Measurements from ENCODE around the gene SH3TC1.

SH3TC1 gene

DNA sequence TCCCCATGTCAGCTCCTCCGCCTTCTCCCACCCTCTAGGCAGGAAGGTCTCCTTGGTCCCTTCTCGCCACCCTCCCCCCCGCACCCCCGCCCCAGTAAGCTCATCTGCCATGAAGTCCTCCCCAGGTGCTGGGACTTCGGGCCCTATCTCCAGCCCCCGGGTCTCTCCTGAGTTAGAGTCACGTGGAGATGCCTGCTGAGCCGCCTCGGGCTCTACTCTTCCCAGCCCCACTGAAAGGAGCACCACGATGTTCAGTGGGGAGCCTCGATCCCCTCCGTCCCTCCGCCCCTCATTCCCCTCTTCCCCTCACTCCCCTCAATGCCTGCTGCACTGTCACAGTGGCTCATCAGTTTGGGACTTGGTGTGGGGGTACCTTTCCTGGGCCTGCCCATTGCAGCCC lies 74.4 kb downstream of the SH3TC1 start:
- Histone ChIP-seq H3K9me3 (ENCODE audit: control insufficient read depth, insufficient read depth, low read length) (no peaks in the 10 kb centered on the region), H3K79me2 (ENCODE audit: control insufficient read depth, low read length) (no peaks in the 10 kb centered on the region), H3F3A (ENCODE audit: control insufficient read depth, insufficient read depth) (no peaks in the 10 kb centered on the region), H3K9me2 (replicated peaks; ENCODE audit: control insufficient read depth, low read length) (no peaks in the 10 kb centered on the region), H3K27me3 (ENCODE audit: control insufficient read depth, low read length) (no peaks in the 10 kb centered on the region), H3K36me3 (ENCODE audit: control insufficient read depth, low read length) (no peaks in the 10 kb centered on the region), H4K20me1 (ENCODE audit: control insufficient read depth, insufficient read depth, low read depth, low read length) (no peaks in the 10 kb centered on the region), H3K4me3 (ENCODE audit: low read length) (no peak overlapping the region), H3K27ac (ENCODE audit: low read depth, low read length) (no peak overlapping the region), H3K4me2 (ENCODE audit: low read length) (no peak overlapping the region), H3K4me1 (ENCODE audit: control insufficient read depth, low read length) (no peaks in the 10 kb centered on the region)
- TF ChIP-seq, protein P1, sequence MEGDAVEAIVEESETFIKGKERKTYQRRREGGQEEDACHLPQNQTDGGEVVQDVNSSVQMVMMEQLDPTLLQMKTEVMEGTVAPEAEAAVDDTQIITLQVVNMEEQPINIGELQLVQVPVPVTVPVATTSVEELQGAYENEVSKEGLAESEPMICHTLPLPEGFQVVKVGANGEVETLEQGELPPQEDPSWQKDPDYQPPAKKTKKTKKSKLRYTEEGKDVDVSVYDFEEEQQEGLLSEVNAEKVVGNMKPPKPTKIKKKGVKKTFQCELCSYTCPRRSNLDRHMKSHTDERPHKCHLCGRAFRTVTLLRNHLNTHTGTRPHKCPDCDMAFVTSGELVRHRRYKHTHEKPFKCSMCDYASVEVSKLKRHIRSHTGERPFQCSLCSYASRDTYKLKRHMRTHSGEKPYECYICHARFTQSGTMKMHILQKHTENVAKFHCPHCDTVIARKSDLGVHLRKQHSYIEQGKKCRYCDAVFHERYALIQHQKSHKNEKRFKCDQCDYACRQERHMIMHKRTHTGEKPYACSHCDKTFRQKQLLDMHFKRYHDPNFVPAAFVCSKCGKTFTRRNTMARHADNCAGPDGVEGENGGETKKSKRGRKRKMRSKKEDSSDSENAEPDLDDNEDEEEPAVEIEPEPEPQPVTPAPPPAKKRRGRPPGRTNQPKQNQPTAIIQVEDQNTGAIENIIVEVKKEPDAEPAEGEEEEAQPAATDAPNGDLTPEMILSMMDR (IDR thresholded peaks at IDR 0.05; ENCODE audit: low read depth, low read length, poor library complexity, severe bottlenecking) = no peak
- TF ChIP-seq EZH2phosphoT487 (IDR thresholded peaks at IDR 0.05; ENCODE audit: borderline replicate concordance, low read length) = no peak

DNA sequence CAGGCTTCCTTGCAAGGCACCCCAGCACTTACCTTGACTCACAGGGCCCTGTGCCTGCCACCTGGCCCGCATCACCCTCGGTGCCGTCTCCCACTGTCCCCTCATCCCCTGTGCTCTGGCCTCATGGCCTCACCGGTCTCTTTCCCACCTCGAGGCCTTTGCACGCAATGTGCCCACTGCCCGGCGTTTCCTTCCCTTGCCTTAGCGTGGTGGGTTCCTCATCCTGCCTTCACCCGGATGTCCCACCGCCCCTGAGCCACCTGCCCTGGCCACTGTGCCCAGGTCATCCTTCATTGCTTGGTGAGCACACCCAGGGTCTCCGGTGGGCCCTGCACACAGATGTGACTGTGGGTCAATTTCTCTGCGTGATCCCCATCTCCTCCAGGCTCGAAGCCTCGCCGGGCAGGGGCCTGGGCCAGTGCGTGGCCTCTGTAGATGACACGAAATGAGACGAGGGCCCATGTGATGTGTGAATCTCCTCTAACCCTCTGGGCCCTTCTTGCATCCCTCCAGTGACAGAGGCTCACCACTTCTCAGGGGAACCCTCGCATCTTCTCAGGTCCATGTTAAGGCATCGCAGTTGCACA lies 75.1 kb downstream of the SH3TC1 start:
- Histone ChIP-seq H3K79me2 (ENCODE audit: control insufficient read depth, low read length) (no peaks in the 10 kb centered on the region), H3K4me1 (ENCODE audit: control insufficient read depth, low read length) (no peaks in the 10 kb centered on the region), H3K36me3 (ENCODE audit: control insufficient read depth, low read length) (no peaks in the 10 kb centered on the region), H3K27me3 (ENCODE audit: control insufficient read depth, low read length) (no peaks in the 10 kb centered on the region), H3K9me2 (replicated peaks; ENCODE audit: control insufficient read depth, low read length) (no peaks in the 10 kb centered on the region), H3K4me2 (ENCODE audit: low read length) (no peak overlapping the region), H3K9me3 (ENCODE audit: control insufficient read depth, insufficient read depth, low read length) (no peaks in the 10 kb centered on the region), H3F3A (ENCODE audit: control insufficient read depth, insufficient read depth) (no peaks in the 10 kb centered on the region), H4K20me1 (ENCODE audit: control insufficient read depth, insufficient read depth, low read depth, low read length) (no peaks in the 10 kb centered on the region), H3K4me3 (ENCODE audit: low read length) (no peak overlapping the region), H3K27ac (ENCODE audit: low read depth, low read length) (no peak overlapping the region)
- TF ChIP-seq, protein P1 (IDR thresholded peaks at IDR 0.05; ENCODE audit: low read depth, low read length, poor library complexity, severe bottlenecking) = no peak
- TF ChIP-seq EZH2phosphoT487 (IDR thresholded peaks at IDR 0.05; ENCODE audit: borderline replicate concordance, low read length) = no peak

DNA sequence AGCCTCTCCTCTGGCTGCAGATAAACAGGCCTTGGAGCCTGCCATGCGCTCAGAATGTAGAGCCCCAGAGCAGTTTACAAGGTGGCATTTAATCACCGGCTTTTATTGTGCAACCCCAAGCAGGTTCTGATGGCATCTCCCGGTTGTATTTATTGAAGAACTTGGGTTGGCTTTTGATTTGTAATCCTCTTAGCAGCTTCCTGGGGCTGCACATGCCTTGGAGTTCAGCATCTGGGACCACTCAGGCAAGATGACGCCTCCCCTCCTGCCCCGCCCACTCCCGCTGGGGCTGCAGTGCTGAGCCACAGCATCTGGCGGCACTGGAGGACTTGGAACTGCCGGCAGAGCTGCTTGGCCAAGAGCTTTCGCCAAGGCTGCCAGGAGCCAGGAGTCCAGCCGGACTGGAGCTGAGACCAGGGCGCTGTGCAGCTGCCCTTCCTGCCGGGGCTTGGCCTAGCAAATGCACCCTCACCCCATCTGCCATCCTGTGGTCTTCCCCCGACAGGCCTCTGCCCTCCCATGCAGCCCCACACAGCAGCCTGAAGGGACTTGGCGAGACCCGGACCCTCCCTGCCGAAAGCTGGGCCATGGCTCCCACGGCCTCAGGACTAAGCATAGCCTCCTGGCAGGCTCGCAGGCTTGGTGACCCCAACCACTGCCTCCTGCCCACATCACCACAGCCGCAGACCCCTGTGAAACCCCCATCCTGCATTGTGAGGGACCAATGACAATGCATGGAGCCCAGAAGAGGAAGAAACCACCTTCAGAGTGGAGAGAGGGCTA lies 75.9 kb downstream of the SH3TC1 start:
- Histone ChIP-seq H3K4me2 (ENCODE audit: low read length) (no peak overlapping the region), H3K27me3 (ENCODE audit: control insufficient read depth, low read length) (no peaks in the 10 kb centered on the region), H3F3A (ENCODE audit: control insufficient read depth, insufficient read depth) (no peaks in the 10 kb centered on the region), H3K4me3 (ENCODE audit: low read length) (no peak overlapping the region), H3K9me3 (ENCODE audit: control insufficient read depth, insufficient read depth, low read length) (no peaks in the 10 kb centered on the region), H3K4me1 (ENCODE audit: control insufficient read depth, low read length) (no peaks in the 10 kb centered on the region), H3K9me2 (replicated peaks; ENCODE audit: control insufficient read depth, low read length) (no peaks in the 10 kb centered on the region), H4K20me1 (ENCODE audit: control insufficient read depth, insufficient read depth, low read depth, low read length) (no peaks in the 10 kb centered on the region), H3K36me3 (ENCODE audit: control insufficient read depth, low read length) (no peaks in the 10 kb centered on the region), H3K79me2 (ENCODE audit: control insufficient read depth, low read length) (no peaks in the 10 kb centered on the region), H3K27ac (ENCODE audit: low read depth, low read length) (no peak overlapping the region)
- TF ChIP-seq EZH2phosphoT487 (IDR thresholded peaks at IDR 0.05; ENCODE audit: borderline replicate concordance, low read length) = no peak
- TF ChIP-seq, protein P1 (IDR thresholded peaks at IDR 0.05; ENCODE audit: low read depth, low read length, poor library complexity, severe bottlenecking) = no peak
